Activated T-helper 9 cell treated with anti-CD3 and anti-CD28 coated beads, Interleukin-2, amount 50 U/mL, for 16 hours (primary cell): ENCODE measurements around the gene CLEC17A.
"Not testable (repeated sequence)": the region's sequence is repeated elsewhere in the genome, so short reads cannot be mapped to it uniquely, and the experiment has no call there.

ENCODE experiments used
- DNase-seq: peaks from one replicate; pipeline ENCODE4 v3.0.0-alpha.2; 2020; ENCODE audit warnings: low read depth

Gene CLEC17A

DNA sequence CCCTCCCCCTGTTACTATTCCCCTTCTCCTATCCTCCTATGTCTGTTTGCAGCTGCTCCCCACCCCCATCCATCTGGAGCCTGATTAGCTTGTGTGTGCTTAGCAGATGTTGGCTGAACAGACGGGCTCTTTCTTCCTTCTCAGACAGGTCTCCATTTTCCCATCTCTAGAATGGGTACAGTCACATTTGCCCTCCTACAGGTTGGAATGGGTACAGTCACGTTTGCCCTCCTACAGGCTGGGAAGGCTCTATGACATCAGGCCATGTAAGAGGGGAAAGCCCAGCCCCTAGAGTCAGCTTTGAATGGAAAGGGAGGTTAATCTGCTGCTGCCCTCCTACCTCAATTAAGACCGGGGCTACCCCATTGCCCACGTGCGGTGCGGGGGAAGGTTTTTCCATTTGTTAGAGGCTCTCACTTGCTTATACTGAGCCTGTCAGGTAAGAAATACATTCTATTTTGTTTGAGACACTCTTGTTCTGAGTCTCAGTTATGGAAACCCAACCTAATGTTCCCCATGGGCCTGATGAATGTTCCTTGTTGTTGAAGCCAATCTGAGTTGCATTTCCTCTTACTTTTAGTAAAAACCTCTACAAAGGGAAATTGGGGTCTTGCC, 2.2 kb upstream of the CLEC17A start:
- DNase-seq: peak; percentile 50

DNA sequence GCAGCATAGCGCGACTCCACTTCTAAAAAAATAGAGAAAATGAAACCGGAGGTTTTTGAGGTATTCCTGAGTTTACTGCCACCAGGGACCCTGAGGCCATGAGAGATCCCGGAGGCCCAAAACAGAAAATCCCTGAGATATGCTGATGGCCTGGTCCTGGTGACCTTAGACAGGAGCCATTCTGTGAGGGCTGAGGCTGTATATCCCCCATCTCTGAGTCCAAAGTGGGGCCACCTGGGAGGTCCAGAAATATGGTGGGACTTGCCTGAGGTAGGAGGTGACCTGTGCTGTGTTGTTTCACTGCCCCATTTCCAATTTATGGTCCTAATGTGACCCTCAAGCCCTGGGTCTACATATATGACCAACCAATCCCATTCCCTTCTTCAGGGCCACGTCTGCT, 1.5 kb downstream of the CLEC17A start:
- DNase-seq: not testable (repeated sequence)

DNA sequence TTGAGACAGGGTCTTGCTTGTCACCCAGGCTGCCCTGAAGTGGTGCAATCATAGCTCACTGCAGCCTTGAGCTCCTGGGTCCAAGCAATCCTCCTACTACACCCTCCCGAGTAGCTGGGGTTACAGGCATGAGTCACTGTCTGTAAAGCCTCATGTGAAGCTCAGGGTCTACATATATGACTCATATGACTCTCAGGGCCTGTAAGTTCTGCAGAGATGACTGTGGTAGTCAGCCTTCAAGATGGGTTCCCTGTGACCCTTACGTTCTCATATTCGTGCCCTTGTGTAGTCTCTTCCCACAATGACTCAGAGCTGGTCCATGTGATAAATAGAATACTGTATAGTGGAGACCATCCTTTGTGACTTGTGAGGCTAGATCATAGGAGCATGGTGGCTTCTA, 2.3 kb downstream of the CLEC17A start:
- not testable (repeated sequence) for DNase-seq

DNA sequence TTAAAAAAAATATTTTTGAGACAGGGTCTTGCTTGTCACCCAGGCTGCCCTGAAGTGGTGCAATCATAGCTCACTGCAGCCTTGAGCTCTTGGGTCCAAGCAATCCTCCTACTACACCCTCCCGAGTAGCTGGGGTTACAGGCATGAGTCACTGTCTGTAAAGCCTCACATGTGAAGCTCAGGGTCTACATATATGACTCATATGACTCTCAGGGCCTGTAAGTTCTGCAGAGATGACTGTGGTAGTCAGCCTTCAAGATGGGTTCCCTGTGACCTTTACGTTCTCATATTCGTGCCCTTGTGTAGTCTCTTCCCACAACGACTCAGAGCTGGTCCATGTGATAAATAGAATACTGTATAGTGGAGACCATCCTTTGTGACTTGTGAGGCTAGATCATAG, 6.5 kb downstream of the CLEC17A start:
- DNase-seq: not testable (repeated sequence)

DNA sequence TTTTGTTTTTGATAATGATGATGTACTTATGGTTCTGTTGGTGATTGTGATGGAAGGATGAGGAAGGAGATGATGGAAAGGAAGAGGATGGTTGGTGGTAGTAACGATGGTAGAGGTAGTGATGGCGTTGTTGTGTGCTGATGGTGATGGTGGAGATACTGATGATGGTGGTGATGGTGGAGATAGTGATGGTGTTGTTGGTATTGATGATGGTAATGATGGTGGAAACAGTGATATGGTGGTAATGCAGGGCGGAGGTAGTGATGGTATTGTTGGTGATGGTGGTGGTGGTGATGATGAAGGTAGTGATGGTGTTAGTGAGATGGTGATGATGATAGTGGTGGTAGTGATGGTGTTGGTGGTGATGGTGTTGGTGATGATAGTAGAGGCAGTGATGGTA, 12.7 kb downstream of the CLEC17A start:
- DNase-seq: no peak

DNA sequence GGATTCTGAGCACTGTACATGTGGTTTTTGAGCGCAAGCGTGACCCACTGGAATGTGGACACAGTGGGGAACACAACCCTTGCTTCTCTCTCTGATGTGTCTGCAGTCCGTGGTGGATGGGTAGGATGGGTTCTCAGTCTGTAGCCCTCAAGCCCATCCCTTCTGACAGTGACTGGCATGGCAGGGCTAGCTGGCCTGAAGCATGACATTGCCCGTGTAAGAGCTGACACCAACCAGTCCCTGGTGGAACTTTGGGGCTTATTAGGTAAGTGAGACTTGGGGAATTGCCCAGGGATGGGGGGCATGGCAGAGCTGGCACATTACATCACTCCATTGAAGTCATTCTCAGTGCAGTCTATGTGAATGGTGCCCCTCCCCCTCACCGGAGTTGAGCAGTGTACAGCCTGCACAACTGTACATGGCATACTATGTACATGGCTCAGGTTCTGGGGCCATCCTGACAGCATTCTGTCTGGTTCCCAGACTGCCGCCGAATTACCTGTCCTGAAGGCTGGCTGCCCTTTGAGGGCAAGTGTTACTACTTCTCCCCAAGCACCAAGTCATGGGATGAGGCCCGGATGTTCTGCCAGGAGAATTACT, 16.8 kb downstream of the CLEC17A start:
- DNase-seq: no peak

DNA sequence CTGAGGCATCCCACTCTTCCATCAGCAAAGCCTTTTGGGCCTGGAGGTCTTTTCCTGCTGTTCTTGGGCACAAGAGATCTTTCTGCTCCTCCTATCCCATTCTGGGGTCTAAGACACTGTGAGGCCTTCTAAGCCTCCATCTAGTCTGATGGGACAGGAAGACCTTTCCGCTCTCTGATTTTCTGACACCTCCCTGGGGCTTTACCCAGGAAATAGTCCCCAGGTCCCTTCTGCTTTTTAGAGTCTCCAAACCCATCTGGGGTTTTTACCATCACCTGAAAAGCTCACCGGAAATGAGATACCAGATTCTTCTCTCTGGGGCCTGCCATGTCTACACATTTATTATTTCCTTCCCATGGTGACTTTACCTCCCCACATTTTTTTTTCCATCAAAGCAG, 21.1 kb downstream of the CLEC17A start:
- DNase-seq: no peak

DNA sequence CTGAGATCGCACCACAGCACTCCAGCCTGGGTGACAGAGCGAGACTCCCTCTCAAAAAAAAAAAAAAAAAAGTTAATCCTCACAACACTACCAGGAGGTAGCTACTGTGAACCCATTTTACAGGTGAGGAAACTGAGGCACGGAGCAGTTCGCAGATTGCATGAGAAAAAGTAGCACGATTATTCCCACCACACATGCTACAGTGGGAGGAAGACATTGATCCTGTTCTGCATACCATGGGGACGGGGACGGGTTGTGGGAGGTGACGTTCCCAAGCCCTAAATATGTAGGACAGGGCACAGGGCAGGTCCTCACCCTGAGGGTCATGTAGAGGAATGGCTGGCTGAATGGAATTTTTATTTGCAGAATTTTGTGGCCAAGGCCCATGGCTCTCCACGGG, 23.7 kb downstream of the CLEC17A start:
- DNase-seq: no peak

DNA sequence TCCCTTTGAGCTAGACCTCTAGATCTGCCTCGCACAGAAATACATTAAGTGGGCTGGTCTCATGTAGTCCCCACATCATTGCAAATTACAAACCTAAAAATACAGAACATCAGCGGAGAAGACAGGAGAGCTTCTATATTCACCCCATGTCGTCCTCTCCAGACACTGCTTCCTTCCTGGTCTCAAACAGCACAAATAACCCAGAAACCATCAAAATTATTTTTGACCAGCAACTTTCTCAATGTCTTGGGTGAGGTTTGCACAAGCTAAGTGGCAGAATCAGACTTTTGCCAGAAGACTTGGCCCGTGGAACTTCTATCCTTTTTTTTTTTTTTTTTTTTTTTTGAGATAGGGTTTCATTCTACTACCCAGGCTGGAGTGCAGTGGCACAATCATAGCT, 28.2 kb downstream of the CLEC17A start:
- no peak for DNase-seq

DNA sequence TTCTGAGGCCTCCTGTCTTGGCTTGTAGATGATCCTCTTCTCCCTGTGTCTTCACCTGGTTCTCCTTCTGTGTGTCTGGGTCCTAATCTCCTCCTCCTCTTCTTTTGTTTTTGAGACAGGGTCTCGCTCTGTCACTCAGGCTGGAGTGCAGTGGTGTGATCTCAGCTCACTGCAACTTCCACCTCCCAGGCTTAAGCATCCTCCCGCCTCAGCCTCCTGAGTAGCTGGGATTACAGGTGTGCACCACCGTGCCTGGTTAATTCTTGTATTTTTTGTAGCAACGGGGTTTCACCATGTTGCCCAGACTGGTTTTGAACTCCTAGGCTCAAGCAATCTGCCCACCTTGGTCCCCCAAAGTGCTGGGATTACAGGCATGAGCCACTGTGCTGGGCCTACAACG, 29.4 kb downstream of the CLEC17A start:
- DNase-seq: not testable (repeated sequence)

DNA sequence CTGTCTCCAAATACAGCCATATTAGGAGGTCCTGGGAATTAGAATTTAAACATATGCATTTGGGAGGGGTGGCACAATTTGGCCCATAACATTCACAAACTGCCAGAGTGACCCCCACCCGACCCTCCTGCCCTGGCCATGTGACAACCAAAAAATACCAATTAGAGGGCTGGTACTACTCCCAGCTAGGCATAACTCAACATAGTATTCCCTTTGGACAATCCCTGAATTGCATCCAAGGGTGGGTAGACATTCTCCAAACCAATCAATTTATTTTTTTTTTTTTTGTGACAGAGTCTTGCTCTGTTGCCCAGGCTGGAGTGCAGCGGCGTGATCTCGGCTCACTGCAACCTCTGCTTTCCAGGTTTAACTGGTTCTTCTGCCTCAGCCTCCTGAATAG, 29.8 kb downstream of the CLEC17A start:
- DNase-seq: no peak

DNA sequence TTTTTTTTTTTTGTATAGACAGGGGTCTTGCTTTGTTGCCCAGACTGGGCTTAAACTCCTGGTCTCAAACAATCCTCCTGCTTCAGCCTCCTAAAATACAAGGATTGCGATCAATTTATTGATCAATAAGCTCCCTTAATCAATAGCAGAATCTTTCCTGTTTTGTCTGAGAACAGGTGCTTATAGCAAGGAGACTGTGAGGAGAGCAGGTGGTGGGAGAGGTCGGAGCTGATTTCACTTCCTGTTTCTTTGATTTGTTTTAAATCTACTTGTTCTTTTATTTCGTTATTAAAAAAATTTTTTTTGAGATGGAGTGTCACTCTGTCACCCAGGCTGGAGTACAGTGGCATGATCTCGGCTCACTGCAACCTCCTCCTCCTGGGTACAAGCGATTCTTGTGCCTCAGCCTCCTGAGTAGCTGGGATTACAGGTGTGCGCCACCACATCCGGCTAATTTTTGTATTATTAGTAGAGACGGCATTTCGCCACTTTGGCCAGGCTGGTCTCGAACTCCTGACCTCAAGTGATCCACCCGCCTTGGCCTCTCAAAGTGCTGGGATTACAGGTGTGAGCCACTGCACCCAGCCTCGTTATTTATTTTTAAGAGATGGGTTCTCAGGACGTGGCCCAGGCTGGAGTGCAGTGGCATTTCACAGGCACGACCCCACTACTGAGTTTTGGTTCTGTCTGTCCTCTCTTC, 30.7 kb downstream of the CLEC17A start:
- not testable (repeated sequence) for DNase-seq

DNA sequence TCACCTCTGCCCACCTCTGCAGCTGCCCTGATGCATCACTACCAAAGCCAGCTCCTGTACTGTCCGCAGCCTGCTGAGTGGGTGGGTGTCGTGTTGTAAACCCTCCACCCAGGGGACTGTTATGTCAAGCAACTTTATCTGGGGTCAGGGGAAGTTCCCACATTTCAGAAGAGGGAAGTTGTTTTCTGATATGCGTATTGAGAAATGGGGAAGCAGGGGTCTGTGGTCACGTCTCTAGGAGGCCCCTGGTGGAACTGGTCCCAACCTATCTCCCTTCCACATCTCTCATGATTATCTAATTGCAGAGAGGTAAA, 31.2 kb downstream of the CLEC17A start:
- DNase-seq: no peak

DNA sequence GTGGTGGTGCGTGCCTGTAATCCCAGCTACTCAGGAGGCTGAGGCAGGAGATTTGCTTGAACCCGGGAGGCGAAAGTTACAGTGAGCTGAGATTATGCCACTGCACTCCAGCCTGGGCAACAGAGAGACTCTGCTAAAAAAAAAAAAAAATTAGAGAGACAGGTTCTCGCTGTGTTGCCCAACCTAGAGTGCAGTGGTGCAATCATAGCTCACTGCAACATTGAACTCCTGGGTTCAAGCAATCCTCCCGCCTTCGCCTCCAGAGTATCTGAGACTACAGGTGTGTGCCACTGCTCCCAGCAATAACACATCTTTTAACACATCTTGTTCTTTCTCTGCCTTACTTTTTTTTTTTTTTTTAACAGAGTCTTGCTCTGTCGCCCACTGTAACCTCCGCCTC, 32.7 kb downstream of the CLEC17A start:
- no peak for DNase-seq

DNA sequence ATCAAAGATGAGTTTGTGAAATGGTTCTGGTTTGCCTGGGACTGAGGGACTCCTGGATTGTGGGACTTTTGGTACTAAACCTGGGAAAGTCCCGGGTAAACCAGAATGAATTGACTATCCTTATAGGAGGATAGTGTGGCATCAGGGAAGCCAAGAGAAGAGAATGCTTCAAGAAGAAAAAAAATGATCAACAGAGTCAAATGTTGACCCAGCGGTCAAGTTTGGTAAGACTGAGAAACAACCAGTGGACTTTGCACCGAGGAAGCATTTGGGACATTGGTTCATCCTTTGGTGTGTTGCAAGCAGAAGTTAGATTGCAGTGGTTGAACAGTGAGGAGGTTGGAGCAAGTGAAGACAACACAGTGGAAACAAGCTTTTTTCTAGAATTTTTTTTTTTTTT, 33.5 kb downstream of the CLEC17A start:
- no peak for DNase-seq

DNA sequence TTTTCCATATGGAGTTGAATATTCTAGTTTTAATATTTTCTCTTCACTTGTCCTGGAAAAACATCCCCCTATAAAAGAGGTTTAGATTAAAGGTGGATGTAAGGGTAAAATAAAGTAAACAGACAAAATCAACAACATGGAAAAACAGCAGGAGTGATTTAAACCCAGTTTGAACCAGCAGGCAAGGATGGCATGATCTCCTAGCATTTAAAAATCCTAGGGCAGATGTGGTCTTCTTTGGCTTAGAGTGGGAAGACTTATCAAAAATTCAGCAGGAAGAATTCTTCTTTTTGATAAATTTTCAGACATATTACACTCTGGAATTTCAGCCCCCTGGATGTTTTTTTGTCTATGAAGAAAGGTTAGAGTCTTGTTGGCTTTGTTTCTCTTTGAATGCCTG, 36.5 kb downstream of the CLEC17A start:
- no peak for DNase-seq

DNA sequence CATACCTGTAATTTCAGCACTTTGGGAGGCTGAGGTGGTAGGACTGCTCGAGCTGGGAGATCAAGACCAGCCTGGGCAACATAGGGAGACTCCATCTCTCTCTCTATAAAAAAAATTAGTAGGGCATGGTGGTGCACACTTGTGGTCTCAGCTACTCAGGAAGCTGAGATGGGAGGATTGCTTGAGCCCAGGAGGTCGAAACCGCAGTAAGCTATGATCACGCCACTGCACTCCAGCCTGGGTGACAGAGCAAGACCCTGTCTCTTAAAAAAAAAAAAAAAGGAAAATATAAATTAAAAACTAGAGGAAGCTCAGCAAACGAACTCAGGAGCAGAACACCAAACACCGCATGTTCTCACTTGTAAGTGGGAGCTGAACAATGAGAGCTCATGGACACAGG, 41.6 kb downstream of the CLEC17A start:
- not testable (repeated sequence) for DNase-seq

DNA sequence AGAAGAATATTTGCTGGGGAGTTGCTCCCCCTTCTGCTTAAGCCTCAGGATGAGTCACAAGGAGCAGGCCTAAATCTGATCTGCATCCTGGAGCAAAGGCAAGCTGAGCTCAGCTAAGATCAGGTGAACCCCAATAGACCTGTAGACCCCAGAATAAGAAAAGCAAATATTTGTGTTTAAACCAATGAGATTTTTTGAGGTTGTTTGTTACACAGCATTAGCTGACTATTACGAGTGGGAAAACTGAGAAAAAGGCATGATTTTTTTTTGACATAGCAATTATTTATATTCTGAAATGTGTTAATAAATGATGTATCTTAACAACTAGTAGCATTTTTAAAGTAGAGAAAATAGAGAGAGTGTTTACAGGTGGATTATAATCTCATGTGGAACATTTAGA, 46.7 kb downstream of the CLEC17A start:
- DNase-seq: no peak

DNA sequence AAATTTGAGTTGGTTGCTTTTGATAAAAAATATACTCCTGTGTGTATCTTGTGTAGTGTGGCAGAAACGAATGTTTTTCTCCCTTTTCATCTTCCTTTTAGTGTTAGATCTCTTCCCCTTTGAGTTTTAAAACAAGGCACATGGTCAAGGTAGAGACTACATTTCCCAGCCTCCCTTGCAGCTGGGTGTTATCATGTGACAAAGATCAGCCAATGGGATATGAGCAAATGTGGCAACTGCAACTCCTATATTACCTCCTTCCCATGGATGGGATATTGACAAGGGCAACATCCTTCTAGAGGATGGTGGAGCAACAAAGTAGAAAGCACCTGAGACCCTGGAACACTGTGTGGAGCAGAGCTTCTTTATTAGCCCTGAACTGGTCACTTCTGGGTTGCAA, 49.4 kb downstream of the CLEC17A start:
- DNase-seq: no peak

DNA sequence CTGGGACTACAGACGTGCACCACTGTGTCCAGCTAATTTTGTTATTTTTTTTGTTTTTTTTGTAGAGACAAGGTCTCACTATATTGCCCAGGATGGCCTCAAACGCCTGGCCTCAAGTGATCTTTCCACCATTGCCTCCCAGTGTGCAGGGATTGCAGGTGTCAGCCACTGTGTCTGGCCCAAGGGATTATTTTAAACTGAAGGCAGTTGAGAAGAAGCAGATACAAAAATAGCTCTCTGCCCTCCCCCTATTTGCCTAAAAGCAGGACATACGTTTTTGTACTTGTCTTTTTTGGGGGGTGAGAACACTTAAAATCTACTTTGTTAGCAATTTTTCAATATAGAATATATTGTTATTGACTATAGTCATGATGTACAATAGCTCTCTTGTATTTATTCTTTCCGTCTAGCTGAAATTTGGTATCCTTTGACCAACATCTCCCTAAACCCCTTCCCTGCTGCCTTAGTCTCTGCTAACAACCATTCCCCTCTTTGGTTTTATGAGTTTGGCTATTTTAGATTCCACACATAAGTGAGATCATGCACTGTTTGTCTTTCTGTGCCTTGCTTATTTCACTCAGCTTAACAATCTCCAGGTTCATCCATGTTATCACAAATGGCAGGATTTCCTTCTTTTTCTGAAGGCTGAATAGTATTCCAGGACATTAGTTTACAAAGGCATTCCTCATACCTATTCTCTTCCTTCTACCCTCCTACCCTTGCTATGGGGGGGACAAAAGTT, 56.8 kb downstream of the CLEC17A start:
- no peak for DNase-seq

DNA sequence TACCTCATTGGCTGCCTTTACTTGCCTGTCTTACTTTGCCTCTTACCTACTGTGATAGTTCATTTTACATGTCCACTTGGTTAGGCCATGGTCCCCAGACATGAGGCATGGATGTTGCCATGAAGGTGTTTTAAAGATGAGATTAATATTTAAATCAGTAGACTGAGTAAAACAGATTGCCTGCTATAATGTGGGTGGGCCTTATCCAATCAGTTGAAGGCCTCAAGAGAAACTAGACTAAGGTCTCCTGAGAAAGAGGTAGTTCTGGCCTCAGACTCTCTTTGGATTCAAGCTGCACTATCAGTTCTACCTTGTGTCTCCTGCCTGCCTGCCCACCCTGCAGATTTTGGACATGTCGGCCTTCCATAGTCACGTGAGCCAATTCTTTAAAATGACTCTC, 65.6 kb downstream of the CLEC17A start:
- DNase-seq: no peak

DNA sequence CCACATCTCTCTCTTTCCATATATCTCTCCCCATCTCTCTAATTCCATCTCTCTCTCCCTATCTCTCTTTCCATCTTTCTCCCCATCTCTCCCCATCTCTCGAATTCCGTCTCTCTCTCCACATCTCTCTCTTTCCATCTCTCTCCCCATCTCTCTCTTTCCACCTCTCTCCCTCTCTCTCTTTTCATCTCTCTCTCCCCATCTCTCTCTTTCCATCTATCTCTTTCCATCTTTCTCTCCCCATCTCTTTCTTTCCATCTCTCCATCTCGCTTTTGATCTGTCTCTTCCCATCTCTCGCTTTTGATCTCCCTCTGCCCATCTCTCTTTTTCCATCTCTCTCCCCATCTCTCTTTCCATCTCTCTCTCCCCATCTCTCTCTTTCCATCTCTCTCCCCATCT, 66.1 kb downstream of the CLEC17A start:
- DNase-seq: no peak

DNA sequence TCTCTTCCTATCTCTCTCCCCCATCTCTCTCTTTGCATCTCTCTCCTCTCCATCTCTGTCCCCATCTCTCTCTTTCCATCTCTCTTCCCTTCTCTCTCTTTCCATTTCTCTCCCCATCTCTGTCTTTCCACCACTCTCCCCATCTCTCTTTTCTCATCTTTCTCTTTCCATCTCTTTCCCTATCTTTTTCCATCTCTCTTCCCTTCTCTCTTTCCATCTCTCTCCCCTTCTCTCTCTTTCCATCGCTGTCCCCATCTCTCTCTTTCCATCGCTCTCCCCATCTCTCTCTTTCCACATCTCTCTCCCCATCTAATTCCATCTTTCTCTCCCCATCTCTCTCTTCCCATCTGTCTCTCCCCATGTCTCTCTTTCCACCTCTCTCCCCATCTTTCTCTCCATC, 67.3 kb downstream of the CLEC17A start:
- DNase-seq: no peak
